NCI-H1092 (cell line): ENCODE data around the gene SCN9A.
"Not testable (repeated sequence)": the region's sequence is repeated elsewhere in the genome, so short reads cannot be mapped to it uniquely, and the experiment has no call there.

Experiments used
- DNase-seq: peaks from one replicate; lab custom pipeline; 2025; lab: John Stamatoyannopoulos, UW

The SCN9A gene

GRCh38 chr2:166375195-166375735 lies 479 bp downstream of the SCN9A start:
- no peak for DNase-seq

- peak; percentile 52 for DNase-seq
Measured at GRCh38 chr2:166373951-166374350, 1.8 kb downstream of the SCN9A start.

- no peak for DNase-seq
Measured at GRCh38 chr2:166373539-166373938, 2.2 kb downstream of the SCN9A start.

GRCh38 chr2:166373105-166373504 lies 2.6 kb downstream of the SCN9A start:
- no peak for DNase-seq

GRCh38 chr2:166372046-166372445 lies 3.7 kb downstream of the SCN9A start:
- no peak for DNase-seq

GRCh38 chr2:166365803-166366420 lies 9.8 kb downstream of the SCN9A start:
- DNase-seq, result no peak

GRCh38 chr2:166365239-166365638 lies 10.5 kb downstream of the SCN9A start:
- DNase-seq, result no peak

- no peak for DNase-seq
Measured at GRCh38 chr2:166364476-166365161, 11.1 kb downstream of the SCN9A start.

- DNase-seq, result peak; percentile 12
Measured at GRCh38 chr2:166361351-166362153, 14.2 kb downstream of the SCN9A start.

GRCh38 chr2:166360906-166361305 lies 14.8 kb downstream of the SCN9A start:
- DNase-seq, result no peak

GRCh38 chr2:166360426-166360825 lies 15.3 kb downstream of the SCN9A start:
- DNase-seq, result no peak

- not testable (repeated sequence) for DNase-seq
Measured at GRCh38 chr2:166357950-166358321, 17.8 kb downstream of the SCN9A start.

GRCh38 chr2:166357068-166357949 lies 18.4 kb downstream of the SCN9A start:
- no peak for DNase-seq

- no peak for DNase-seq
Measured at GRCh38 chr2:166351319-166351718, 24.4 kb downstream of the SCN9A start.

GRCh38 chr2:166350525-166350924 lies 25.2 kb downstream of the SCN9A start:
- DNase-seq, result no peak

- no peak for DNase-seq
Measured at GRCh38 chr2:166344286-166345113, 31.2 kb downstream of the SCN9A start.

GRCh38 chr2:166343467-166343866 lies 32.3 kb downstream of the SCN9A start:
- no peak for DNase-seq

- DNase-seq, result no peak
Measured at GRCh38 chr2:166341426-166341825, 34.3 kb downstream of the SCN9A start.

GRCh38 chr2:166338831-166339339 lies 36.9 kb downstream of the SCN9A start:
- no peak for DNase-seq

GRCh38 chr2:166337932-166338331 lies 37.8 kb downstream of the SCN9A start:
- DNase-seq, result no peak

- peak; percentile 3 for DNase-seq
Measured at GRCh38 chr2:166335284-166335683, 40.5 kb downstream of the SCN9A start.
